ENCODE results near the gene ROR1. TPM values are rescaled to one million over a fixed set of nuclear protein-coding genes. Genes with fewer than 3 reads are reported as not detected.

ROR1 gene
- total and polyA plus RNA-seq, 8 donors: 25.5 to 95.8 (median 83.0) TPM

- H3K9me3 ChIP-seq: no peaks in the 10 kb centered on the region
- ATAC-seq (no peak), DNase-seq (no peak)
- no peak overlapping the region for H3K27ac ChIP-seq
- H3K27me3 ChIP-seq: peaks cover 0 to 56% of the 10 kb centered on the region in 2 donors
- intact Hi-C loops (cut with DNase I): no loop called here
- TF ChIP-seq, protein P1, sequence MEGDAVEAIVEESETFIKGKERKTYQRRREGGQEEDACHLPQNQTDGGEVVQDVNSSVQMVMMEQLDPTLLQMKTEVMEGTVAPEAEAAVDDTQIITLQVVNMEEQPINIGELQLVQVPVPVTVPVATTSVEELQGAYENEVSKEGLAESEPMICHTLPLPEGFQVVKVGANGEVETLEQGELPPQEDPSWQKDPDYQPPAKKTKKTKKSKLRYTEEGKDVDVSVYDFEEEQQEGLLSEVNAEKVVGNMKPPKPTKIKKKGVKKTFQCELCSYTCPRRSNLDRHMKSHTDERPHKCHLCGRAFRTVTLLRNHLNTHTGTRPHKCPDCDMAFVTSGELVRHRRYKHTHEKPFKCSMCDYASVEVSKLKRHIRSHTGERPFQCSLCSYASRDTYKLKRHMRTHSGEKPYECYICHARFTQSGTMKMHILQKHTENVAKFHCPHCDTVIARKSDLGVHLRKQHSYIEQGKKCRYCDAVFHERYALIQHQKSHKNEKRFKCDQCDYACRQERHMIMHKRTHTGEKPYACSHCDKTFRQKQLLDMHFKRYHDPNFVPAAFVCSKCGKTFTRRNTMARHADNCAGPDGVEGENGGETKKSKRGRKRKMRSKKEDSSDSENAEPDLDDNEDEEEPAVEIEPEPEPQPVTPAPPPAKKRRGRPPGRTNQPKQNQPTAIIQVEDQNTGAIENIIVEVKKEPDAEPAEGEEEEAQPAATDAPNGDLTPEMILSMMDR (IDR thresholded peaks at IDR 0.05): no peak
- H3K4me1 ChIP-seq: peaks cover 6 to 17% of the 10 kb centered on the region in 2 donors
- H3K4me3 ChIP-seq: no peak overlapping the region
- no peaks in the 10 kb centered on the region for H3K36me3 ChIP-seq
These were observed 3.5 kb downstream of the ROR1 start for GRCh38 chr1:63777286-63777685.

DNA sequence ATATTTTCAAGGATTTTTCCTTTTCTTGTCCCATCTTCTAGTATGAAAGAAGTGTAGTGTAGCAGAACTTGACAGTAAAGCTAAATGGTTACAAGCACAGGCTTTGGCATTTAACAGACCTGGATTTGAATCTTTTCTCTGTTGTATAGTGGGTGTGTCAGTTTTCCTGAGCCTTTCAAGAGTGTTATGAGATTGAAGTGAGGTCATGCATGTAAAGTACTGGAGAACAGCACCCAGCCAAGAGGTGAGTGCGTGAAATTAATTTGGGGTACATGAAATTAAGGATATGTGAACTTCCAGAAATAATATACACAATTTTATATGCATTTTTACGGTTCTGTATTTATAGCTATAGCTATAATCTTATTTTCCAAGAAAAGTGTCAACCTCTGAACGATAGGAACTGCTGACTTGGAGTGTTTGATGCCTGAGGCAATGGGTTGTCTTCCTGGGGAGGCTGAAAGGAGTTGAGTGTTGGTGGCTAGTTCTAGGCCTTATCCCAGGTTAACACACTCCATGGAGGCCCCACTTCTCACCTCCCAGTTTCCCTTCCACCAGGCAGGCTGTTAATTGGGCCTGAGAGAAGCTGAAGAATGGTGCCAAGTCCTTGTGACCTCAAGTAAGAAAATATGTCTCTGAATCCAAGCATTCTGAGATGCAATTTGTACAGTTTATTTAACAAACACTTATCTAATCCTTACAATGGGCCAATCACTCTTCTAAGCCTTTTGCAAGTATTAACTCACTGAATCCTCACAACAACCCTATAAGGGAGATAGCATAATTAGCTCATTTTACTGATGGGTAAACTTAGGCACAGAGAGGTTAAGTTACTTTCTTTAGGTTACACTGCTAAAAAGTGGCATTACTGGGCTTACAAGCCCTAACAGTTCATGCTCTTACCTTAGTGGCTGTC, 4.4 kb downstream of the ROR1 start:
- ATAC-seq: no peak
- DNase-seq: no peak
- peaks cover 6 to 17% of the 10 kb centered on the region in 2 donors for H3K4me1 ChIP-seq
- no peaks in the 10 kb centered on the region for H3K36me3 ChIP-seq
- no peak overlapping the region for H3K27ac ChIP-seq
- H3K27me3 ChIP-seq: peaks cover 0 to 46% of the 10 kb centered on the region in 2 donors
- TF ChIP-seq, protein P1 (IDR thresholded peaks at IDR 0.05): no peak
- H3K9me3 ChIP-seq: no peaks in the 10 kb centered on the region
- intact Hi-C loops (cut with DNase I): no loop called here
- H3K4me3 ChIP-seq: no peak overlapping the region

GRCh38 chr1:63779338-63780211, 5.8 kb downstream of the ROR1 start:
- H3K9me3 ChIP-seq: no peaks in the 10 kb centered on the region
- H3K27ac ChIP-seq: no peak overlapping the region
- no peaks in the 10 kb centered on the region for H3K36me3 ChIP-seq
- no peak overlapping the region for H3K4me3 ChIP-seq
- TF ChIP-seq, protein P1 (IDR thresholded peaks at IDR 0.05): no peak
- H3K27me3 ChIP-seq: peaks cover 0 to 33% of the 10 kb centered on the region in 2 donors
- H3K4me1 ChIP-seq: peaks cover 6% of the 10 kb centered on the region in 2 donors
- peak in 2 of 4 donors; percentile 70 to 82 for DNase-seq
- no peak for ATAC-seq
- intact Hi-C loops (cut with DNase I): no loop called here

DNA sequence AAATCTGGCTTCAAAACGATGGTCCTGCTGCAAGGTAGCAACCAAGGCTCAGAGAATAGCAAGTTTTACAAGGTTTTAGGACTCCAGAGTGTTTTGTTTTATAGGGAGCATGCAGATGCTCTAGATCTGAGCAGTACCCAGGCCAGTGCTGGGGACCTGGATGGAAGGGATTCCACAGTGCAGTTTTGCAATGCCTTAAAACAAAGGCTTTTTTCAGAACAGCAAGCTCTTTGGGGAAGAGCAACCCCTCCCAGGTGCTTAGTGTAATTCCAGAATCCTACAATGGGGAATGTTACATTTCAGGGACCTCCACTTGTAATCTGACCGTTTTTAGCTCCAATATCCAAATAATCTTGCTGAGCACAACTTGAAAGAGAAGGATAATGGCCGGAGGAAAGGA, 6.7 kb downstream of the ROR1 start:
- Histone ChIP-seq H3K36me3 (no peaks in the 10 kb centered on the region), H3K27ac (no peak overlapping the region), H3K9me3 (no peaks in the 10 kb centered on the region), H3K4me3 (no peak overlapping the region), H3K4me1 (peaks cover 0 to 6% of the 10 kb centered on the region in 2 donors), H3K27me3 (peaks cover 0 to 23% of the 10 kb centered on the region in 2 donors)
- TF ChIP-seq, protein P1 (IDR thresholded peaks at IDR 0.05): no peak
- ATAC-seq (no peak), DNase-seq (no peak)
- intact Hi-C loops (cut with DNase I): no loop called here

DNA sequence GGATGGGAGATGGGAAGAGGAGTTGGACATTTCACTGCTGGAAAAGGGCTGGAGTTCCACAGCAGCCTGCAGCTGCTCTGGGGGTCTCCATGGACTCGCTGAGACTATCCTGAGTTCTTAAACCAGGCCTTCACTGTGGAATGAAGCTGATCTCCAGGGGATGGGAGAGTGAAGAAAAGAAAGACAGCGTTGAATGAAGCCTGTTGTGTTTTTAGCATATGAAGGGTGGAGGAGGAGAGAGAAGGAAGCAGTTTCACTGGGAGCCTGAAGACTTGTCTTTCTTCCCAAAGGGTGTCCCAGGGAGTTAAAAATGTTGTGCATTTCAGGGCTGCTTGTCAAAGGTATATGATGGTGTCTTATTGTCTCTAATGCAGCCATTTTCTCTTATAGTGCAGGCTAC, 9.2 kb downstream of the ROR1 start:
- TF ChIP-seq, protein P1 (IDR thresholded peaks at IDR 0.05): no peak
- H3K27ac ChIP-seq: no peak overlapping the region
- peaks cover 0 to 6% of the 10 kb centered on the region in 2 donors for H3K4me1 ChIP-seq
- H3K9me3 ChIP-seq: no peaks in the 10 kb centered on the region
- intact Hi-C loops (cut with DNase I): no loop called here
- H3K36me3 ChIP-seq: no peaks in the 10 kb centered on the region
- DNase-seq (no peak), ATAC-seq (no peak)
- H3K27me3 ChIP-seq: no peaks in the 10 kb centered on the region
- H3K4me3 ChIP-seq: no peak overlapping the region
